CD1c-positive myeloid dendritic cell (primary cell): ENCODE results near the gene USH1C.
A peak's percentile ranks its signal among the peaks of the same experiment; 100 is the strongest.

Experiments used
- DNase-seq: peaks from one replicate; pipeline ENCODE4 v3.0.0-alpha.2; 2016; ENCODE audit errors: extremely low spot score

The USH1C gene

GRCh38 chr11:17547051-17547577 is 2.9 kb upstream of the USH1C start, which contains the start of gene OTOG:
TSS of gene OTOG (plus strand) at chr11:17547259. CDS start at chr11:17547373, 114 bp downstream.
- no peak for DNase-seq

GRCh38 chr11:17546240-17546639 is 2.0 kb upstream of the USH1C start:
- no peak for DNase-seq

GRCh38 chr11:17543574-17544180 is 539 bp downstream of the USH1C start:
- no peak for DNase-seq

- no peak for DNase-seq
Observed at GRCh38 chr11:17543041-17543440, 1.2 kb downstream of the USH1C start.

GRCh38 chr11:17542249-17542648 is 2.0 kb downstream of the USH1C start:
- no peak for DNase-seq

GRCh38 chr11:17541330-17541885 is 2.8 kb downstream of the USH1C start:
- no peak for DNase-seq

- no peak for DNase-seq
Observed at GRCh38 chr11:17540807-17541206, 3.4 kb downstream of the USH1C start.

- no peak for DNase-seq
Observed at GRCh38 chr11:17538731-17539130, 5.5 kb downstream of the USH1C start.

- DNase-seq = no peak
Observed at GRCh38 chr11:17538054-17538453, 6.2 kb downstream of the USH1C start.

GRCh38 chr11:17537261-17537660 is 7.0 kb downstream of the USH1C start:
- no peak for DNase-seq

- no peak for DNase-seq
Observed at GRCh38 chr11:17535488-17535887, 8.7 kb downstream of the USH1C start.

GRCh38 chr11:17533778-17534415 is 10.3 kb downstream of the USH1C start:
- no peak for DNase-seq

- DNase-seq = no peak
Observed at GRCh38 chr11:17533341-17533740, 10.9 kb downstream of the USH1C start.

- DNase-seq = no peak
Observed at GRCh38 chr11:17532784-17533183, 11.4 kb downstream of the USH1C start.

GRCh38 chr11:17531636-17532113 is 12.5 kb downstream of the USH1C start:
- no peak for DNase-seq

GRCh38 chr11:17531071-17531600 is 13.1 kb downstream of the USH1C start:
- DNase-seq = no peak

- no peak for DNase-seq
Observed at GRCh38 chr11:17529844-17530185, 14.4 kb downstream of the USH1C start.

- DNase-seq = no peak
Observed at GRCh38 chr11:17528906-17529843, 15.0 kb downstream of the USH1C start.

- peak; percentile 42 for DNase-seq
Observed at GRCh38 chr11:17528181-17528691, 16.0 kb downstream of the USH1C start.

- no peak for DNase-seq
Observed at GRCh38 chr11:17527628-17527995, 16.6 kb downstream of the USH1C start.

GRCh38 chr11:17526931-17527627 is 17.1 kb downstream of the USH1C start:
- no peak for DNase-seq
